HG02763 (cell line): ENCODE measurements around the gene UCKL1.
"Not testable (repeated sequence)": the region's sequence is repeated elsewhere in the genome, so short reads cannot be mapped to it uniquely, and the experiment has no call there.

Experiments used
- ATAC-seq: cut with Tn5 transposase; IDR thresholded peaks from one replicate; pipeline ENCODE4 v1.9.1; 2021; ENCODE audit warnings: mild to moderate bottlenecking, moderate library complexity; ENCODE audit not compliant: unreplicated experiment

The UCKL1 gene

DNA sequence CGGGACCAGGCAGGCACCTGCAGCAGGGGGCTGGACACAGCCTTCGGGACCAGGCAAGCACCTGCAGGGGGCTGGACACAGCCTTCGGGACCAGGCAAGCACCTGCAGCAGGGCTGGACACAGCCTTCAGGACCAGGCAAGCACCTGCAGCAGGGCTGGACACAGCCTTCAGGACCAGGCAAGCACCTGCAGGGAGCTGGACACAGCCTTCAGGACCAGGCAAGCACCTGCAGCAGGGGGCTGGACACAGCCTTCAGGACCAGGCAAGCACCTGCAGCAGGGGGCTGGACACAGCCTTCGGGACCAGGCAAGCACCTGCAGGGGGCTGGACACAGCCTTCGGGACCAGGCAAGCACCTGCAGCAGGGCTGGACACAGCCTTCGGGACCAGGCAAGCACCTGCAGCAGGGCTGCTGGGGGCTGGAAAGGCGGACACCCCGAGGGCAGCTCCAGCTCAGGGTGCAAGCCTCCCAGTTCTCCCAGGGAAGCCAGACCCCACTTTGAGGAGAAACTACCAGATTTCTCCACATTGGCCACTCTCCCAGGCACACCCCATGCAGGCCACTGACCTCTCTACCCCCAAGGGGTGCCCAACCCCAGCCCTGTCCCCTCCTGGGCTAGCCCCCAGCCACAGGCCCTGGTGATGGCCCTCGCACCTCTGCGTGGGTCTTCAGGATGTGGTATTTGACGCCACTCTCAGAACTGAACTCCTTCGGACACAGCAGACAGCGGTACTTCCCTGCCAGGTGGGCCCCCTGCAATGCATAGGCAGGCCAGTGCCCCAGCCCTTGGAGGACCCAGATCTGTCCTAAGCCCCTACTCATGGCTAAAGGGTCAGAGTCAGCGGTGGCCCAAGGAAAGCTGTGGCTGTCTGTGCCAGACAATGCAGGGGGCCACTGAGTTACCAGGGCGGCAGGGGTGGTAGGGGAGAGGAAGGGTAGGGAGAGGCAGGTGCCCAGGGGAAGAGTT lies 4.7 kb upstream of the UCKL1 start:
- ATAC-seq = not testable (repeated sequence)

DNA sequence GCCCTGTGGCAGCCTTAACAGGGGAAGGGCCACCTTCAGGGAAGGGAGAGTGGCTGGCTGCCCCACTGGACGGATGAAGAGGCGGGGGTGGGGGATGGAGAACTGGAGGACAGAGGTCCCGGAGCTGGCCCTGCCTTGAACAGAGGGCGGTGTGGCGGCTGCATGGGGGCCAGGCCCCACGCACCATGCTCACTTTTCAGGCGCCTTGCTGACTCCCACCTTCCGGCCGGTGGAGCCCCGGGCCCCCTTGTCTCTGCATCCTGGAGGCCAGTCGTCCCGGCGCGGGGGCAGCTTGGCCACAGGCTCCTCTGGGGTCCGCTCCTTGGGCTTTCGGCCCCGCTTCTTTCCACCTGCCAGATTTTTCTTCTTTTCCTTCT lies 3.5 kb upstream of the UCKL1 start:
- ATAC-seq = no peak

GRCh38 chr20:63958964-63959698 lies 2.9 kb upstream of the UCKL1 start:
- no peak for ATAC-seq

- no peak for ATAC-seq
Measured at GRCh38 chr20:63958471-63958870, 2.3 kb upstream of the UCKL1 start.

GRCh38 chr20:63957690-63958441 lies 1.6 kb upstream of the UCKL1 start:
- ATAC-seq = no peak

- ATAC-seq = peak; percentile 13
Measured at GRCh38 chr20:63957004-63957689, 931 bp upstream of the UCKL1 start.

DNA sequence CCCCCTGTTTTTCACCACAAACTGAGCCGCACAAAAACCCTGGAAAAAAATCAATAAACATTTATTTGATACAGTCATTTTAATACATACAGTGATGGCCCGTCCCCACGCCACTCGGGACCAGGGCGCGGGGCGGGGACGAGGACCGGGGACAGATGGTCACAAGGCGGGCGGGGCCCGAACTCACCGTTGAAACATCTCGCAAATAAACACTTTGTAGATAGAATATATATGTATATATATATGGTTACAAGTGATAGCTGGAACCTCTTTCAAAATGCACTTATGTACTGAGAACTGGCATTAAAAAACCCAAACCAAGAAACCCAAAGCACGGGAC lies 418 bp upstream of the UCKL1 start:
- ATAC-seq = no peak

DNA sequence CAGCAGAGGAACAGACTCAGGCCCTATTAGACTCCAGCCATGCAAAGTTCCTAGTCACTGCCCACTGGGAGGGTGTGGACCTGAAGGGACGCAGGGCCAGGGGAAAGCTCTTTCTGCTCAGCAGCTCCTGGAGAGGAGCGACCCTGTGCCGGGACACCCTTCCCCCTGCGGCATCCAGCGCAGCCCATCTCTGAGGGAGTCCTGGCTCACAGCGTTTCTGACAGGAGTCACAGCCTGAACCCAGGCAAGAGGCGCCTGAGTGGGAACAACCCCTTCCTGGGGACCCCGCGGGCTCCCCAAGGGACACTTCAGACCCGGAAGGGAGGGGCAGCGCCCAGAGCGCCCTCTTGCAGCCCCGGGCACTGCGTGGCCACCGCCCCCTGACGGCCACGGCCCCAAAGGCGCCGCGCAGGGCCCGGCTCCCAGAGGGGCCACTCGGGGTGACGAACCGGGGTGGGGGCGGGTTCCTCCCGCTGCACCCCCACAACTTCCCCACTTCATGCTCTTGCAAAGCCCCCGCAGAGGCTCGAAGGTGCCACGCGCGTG lies 862 bp downstream of the UCKL1 start:
- ATAC-seq = peak; percentile 15

DNA sequence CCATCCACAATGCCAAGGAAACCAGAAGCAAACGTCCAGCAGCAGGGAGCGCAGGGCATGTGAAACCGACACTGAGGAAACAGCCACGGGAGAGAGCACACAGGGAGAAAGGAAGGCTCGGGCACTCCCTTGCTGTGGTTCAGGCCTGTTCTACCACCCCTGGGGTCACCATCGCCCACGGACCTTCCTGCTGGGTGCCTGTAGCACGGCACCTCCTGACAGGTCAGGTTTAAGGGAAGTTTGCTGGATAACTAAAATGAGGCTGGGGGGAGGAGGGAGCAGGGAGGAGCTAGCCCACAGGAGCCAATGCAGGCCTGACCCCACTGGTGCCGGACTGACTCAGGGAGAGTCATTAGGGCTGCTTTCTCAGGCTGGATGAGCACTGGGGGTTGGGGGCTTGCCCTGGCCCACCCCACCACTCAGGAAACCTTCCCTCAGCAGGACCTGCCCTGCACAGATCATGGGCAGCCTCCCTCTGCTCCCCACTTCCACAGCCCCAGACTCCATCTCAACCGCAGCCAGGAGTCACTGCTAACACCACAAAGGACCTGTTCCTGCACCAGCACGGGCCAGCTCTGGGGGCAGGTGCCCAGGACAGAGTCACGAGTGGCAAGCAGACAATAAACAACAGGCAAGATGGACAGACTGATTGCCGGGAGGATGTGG lies 2.3 kb downstream of the UCKL1 start:
- no peak for ATAC-seq

DNA sequence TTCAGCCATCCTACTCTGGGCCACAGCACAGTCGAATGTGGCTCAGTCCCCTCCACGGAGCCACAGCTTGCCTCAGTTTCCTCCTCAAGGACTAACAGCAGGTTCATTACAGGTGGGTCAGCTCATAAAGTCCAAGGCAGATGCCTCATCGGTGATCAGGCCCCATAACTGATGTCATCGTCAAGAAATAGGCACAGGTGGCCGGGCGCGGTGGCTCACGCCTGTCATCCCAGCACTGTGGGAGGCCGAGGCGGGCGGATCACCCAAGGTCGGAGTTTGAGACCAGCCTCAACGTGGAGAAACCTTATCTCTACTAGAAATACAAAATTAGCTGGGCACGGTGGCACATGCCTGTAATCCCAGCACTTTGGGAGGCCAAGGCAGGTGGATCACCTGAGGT lies 3.4 kb downstream of the UCKL1 start:
- ATAC-seq = no peak

- ATAC-seq = no peak
Measured at GRCh38 chr20:63952210-63952535, 4.0 kb downstream of the UCKL1 start.

DNA sequence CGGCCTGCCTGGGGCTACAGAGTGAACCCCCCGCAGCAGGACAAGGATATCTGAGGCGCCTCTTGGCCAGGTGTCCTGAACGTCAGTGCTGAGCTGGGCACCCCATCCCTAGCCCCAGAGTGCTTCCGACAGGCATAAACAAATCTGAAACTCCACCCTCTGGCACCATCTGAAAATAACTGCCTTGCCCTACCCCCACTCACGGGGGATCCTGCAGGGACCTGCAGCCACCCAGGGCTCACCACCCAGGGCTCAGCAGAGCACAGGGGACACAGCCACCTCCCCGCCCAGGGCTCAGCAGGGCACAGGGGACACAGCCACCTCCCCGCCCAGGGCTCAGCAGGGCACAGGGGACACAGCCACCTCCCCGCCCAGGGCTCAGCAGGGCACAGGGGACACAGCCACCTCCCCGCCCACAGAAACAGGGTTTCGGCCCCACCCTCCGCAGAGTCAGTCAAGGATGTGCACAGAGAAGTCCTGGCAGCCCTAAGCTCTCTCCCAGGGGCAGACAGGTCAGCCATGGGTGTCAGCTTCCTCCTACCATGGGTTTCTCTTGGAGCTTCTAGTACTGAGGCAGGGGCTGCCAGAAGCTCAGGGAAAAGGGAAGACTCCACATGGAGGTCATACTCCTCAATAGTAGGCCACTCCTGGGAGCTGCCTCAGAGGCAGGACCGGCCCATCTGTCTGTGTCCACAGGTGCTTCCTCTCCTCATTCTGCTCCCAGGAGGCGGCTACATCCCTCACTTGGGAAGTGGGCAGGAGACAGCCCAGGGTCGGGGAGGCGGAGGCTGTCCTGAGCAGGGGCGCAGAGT lies 4.6 kb downstream of the UCKL1 start:
- ATAC-seq = no peak

GRCh38 chr20:63950701-63951397 lies 5.4 kb downstream of the UCKL1 start:
- ATAC-seq = no peak

GRCh38 chr20:63947638-63948456 lies 8.4 kb downstream of the UCKL1 start:
- ATAC-seq = no peak

GRCh38 chr20:63946986-63947637 lies 9.1 kb downstream of the UCKL1 start:
- ATAC-seq = no peak

DNA sequence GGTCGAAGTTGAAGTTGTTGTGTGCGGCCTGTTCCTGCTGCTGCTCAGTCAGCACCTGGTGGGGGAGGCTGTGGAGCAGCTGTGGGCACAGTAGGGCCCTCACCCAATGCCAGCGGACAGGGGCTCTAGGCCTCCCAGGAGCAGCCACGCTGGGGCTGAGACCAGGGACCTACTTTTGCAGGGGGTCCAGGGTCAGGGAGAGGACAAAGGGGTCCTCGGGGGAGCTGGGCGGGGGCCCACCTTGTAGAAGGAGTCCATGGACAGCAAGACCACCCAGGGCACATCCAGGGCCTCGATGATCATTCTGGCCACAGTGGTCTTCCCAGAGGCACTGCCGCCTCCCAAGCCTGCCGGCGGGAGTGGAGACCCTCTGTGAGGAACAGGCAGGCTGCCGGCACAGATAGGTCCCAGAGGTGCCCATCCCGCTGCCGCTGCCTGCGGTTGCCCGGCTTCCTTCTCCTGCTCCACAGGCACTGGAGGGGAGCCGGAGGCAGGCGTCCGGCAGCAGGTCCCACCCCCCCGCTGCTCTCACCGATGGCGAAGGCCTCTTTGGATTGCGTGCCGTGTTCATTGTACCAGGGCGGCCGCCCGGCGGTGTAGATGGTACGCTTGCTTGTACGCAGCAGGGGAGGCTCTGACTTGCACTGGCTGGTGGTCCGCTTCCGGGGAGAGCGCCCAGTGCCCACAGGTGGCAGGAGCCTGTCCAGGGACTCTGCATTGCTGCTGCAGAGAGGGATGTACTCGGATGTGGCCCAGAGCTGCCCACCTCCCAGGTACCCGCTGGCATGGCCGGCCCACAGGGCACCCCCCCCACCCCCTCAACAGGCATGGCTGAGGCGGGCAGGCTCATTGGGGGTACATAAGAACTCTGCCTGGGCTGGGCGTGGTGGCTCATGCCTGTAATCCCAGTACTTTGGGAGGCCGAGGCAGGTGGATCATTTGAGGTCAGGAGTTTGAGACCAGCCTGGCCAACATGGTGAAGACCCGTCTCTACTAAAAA lies 10.0 kb downstream of the UCKL1 start:
- no peak for ATAC-seq
